Omental fat pad (tissue), 4 donors: ENCODE results near the gene FBN1. TPM values are rescaled to one million over a fixed set of nuclear protein-coding genes. Genes with fewer than 3 reads are reported as not detected.

Experiments used
- ATAC-seq: fragments of 150-250 bp; one replicate; pipeline ENCODE4 v1.9.1; 2016; ENCODE audit warnings: mild to moderate bottlenecking, moderate library complexity; ENCODE audit not compliant: low FRiP score
- DNase-seq: peaks from one replicate; pipeline ENCODE4 v3.0.0-alpha.2; 2019; ENCODE audit warnings: low spot score
- CTCF ChIP-seq, 3 donors: fragments of 450-650 bp; IDR thresholded peaks; one replicate each; pipeline ENCODE4 v1.5.1; 2016 to 2017; ENCODE audit warnings: antibody characterized with exemption in 3 of 3, mild to moderate bottlenecking in 3 of 3, moderate library complexity in 2 of 3
- total RNA-seq, 4 donors: library from RNA; depleted of rRNA; stranded (reverse); fragments of >200 nt; gene quantifications; one replicate each; pipeline ENCODE4 v1.1.0, GENCODE V29; 2016

The FBN1 gene
- total RNA-seq, 4 donors from 2014 or later = 91.5 to 413 (median 137) TPM

- ATAC-seq (no peak), DNase-seq (no peak)
- no peak for TF ChIP-seq CTCF (IDR thresholded peaks at IDR 0.05)
These were observed 112.6 kb downstream of the FBN1 start for GRCh38 chr15:48532946-48533345.

GRCh38 chr15:48530528-48530927 is 115.0 kb downstream of the FBN1 start:
- no peak for TF ChIP-seq CTCF (IDR thresholded peaks at IDR 0.05)
- DNase-seq (no peak), ATAC-seq (no peak)

- no peak for TF ChIP-seq CTCF (IDR thresholded peaks at IDR 0.05)
- DNase-seq (no peak), ATAC-seq (no peak)
These were observed 116.6 kb downstream of the FBN1 start for GRCh38 chr15:48528921-48529320.

- ATAC-seq (no peak), DNase-seq (no peak)
These were observed 118.0 kb downstream of the FBN1 start for GRCh38 chr15:48527517-48527916.

GRCh38 chr15:48522911-48523310 is 122.6 kb downstream of the FBN1 start:
- DNase-seq (no peak), ATAC-seq (no peak)
- TF ChIP-seq CTCF (IDR thresholded peaks at IDR 0.05) = no peak

More at GRCh38 chr15:48527517-48527916, 118.0 kb downstream of the FBN1 start:
- no peak for TF ChIP-seq CTCF (IDR thresholded peaks at IDR 0.05)

GRCh38 chr15:48522123-48522522 is 123.4 kb downstream of the FBN1 start:
- ATAC-seq = no peak
- no peak for TF ChIP-seq CTCF (IDR thresholded peaks at IDR 0.05)
- no peak for DNase-seq

GRCh38 chr15:48520376-48521155 is 124.9 kb downstream of the FBN1 start:
- no peak for ATAC-seq
- no peak for DNase-seq
- no peak for TF ChIP-seq CTCF (IDR thresholded peaks at IDR 0.05)
